ENCODE measurements around the gene MCF2L. TPM values are rescaled to one million over a fixed set of nuclear protein-coding genes. Genes with fewer than 3 reads are reported as not detected.

Gene MCF2L
- total and polyA plus RNA-seq, 9 of the 15 experiments (the other 6 are each of a cell fraction or from before 2014, with no cell fraction given): 0.05 to 0.25 (median 0.18) TPM; not detected in 5

GRCh38 chr13:112931028-112931934 is 37.7 kb upstream of the MCF2L start (continued):
- TF ChIP-seq MNT (conservative IDR thresholded peaks at IDR 0.05): peak; percentile 41 to 52; a peak in 3 of 4 replicates
- peak in 1 of 2 experiments; percentile 40; a peak in 1 of 4 replicates for TF ChIP-seq RCOR1 (IDR thresholded peaks at IDR 0.05; ENCODE audit: borderline replicate concordance in 1 of 2, low read depth in 2 of 2, low read length in 2 of 2)
- TF ChIP-seq ATF1 (CRISPR knock-in tag; IDR thresholded peaks at IDR 0.05): no peak
- TF ChIP-seq ATF1 (tag; IDR thresholded peaks at IDR 0.05): 0 out of 2 replicates have a peak, but pooled peaks have one; percentile 20
- peak; percentile 64 for TF ChIP-seq GABPA (tag; conservative IDR thresholded peaks at IDR 0.05; ENCODE audit: low read depth)
- no peak for TF ChIP-seq PHB2 (IDR thresholded peaks at IDR 0.05; ENCODE audit: low read depth)
- no peak for TF ChIP-seq EHMT2 (IDR thresholded peaks at IDR 0.05)
- no peak for TF ChIP-seq POLR2AphosphoS5 (IDR thresholded peaks at IDR 0.05; ENCODE audit: control insufficient read depth, insufficient read depth, low read depth, low read length)
- TF ChIP-seq RFX7 (CRISPR knock-in tag; IDR thresholded peaks at IDR 0.05): no peak
- no peak for TF ChIP-seq ZNF175 (CRISPR knock-in tag; IDR thresholded peaks at IDR 0.05; ENCODE audit: low read depth)
- TF ChIP-seq CREB1 (IDR thresholded peaks at IDR 0.05): peak; percentile 57; the same call in 1 of the 2 replicates
- no peak for TF ChIP-seq CREB1 (CRISPR knock-in tag; IDR thresholded peaks at IDR 0.05)
- TF ChIP-seq CREM (IDR thresholded peaks at IDR 0.05; ENCODE audit: low read depth): peak; percentile 79; the same call in 1 of the 2 replicates
- TF ChIP-seq MYC (IDR thresholded peaks at IDR 0.05; ENCODE audit: low read depth, low read length): 0 out of 2 replicates have a peak, but pooled peaks have one; percentile 18
- TF ChIP-seq MYC (CRISPR knock-in tag; IDR thresholded peaks at IDR 0.05; ENCODE audit: borderline replicate concordance, low read depth): no peak
- 0 out of 2 replicates have a peak, but pooled peaks have one; percentile 20 for TF ChIP-seq ATF7 (IDR thresholded peaks at IDR 0.05)
- TF ChIP-seq HDAC1 (IDR thresholded peaks at IDR 0.05): peak in 1 of 2 experiments; percentile 48; a peak in 1 of 4 replicates
- TF ChIP-seq CTBP1 (IDR thresholded peaks at IDR 0.05; ENCODE audit: borderline replicate concordance): peak; percentile 44; the same call in 1 of the 2 replicates

Data from K562 (cell line).